Prostate gland (tissue), 2 donors: ENCODE results near the gene CDHR5.

Experiments used
- POLR2AphosphoS5 ChIP-seq: sonication (generic); formaldehyde crosslinking; IDR thresholded peaks from one replicate; pipeline ENCODE4 v1.6.1; 2017; ENCODE audit warnings: antibody characterized with exemption
- TF ChIP-seq, protein P1 (sequence below), 4 experiments: fragments of 200-600 bp in 2 of 4; fragments of 450-650 bp in 2 of 4; sonication (generic) in 2 of 4; IDR thresholded peaks; 1 replicate in 3 of 4; 2 replicates in 1 of 4; pipeline ENCODE4 v1.5.1; 2016 to 2019; ENCODE audit warnings: antibody characterized with exemption in 4 of 4, mild to moderate bottlenecking in 2 of 4, moderate library complexity in 2 of 4

DNA sequence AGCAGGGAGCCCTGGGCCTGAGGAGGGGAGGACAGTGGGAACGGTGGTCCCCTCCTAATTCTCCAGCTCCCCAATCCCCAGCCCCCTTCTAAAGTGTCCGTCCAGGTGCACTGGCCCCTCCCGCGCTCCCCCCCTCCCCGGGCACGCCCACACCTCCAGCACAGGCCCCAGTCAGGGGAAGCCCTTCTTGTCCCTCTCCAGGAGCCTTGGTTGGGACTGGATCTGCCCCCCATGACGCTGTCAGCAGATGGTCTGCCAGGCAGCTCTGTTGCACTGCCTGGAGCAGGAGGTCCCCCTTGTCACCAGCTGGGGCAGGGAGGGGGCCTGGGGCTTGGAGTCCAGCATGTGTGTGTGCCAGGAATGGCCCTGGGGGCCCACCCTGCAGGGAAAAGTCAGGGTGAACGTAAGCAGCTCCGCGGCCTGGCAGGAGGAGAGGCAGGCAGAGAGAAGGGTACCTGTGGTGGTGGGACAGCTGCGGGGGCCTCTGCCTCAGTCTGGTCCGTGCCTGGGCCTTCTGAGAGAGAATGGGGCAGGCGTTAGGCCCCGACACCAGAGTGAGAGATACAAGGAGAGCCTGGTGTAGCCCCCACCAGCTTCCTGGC lies 10.6 kb downstream of the CDHR5 start:
- TF ChIP-seq, protein P1, sequence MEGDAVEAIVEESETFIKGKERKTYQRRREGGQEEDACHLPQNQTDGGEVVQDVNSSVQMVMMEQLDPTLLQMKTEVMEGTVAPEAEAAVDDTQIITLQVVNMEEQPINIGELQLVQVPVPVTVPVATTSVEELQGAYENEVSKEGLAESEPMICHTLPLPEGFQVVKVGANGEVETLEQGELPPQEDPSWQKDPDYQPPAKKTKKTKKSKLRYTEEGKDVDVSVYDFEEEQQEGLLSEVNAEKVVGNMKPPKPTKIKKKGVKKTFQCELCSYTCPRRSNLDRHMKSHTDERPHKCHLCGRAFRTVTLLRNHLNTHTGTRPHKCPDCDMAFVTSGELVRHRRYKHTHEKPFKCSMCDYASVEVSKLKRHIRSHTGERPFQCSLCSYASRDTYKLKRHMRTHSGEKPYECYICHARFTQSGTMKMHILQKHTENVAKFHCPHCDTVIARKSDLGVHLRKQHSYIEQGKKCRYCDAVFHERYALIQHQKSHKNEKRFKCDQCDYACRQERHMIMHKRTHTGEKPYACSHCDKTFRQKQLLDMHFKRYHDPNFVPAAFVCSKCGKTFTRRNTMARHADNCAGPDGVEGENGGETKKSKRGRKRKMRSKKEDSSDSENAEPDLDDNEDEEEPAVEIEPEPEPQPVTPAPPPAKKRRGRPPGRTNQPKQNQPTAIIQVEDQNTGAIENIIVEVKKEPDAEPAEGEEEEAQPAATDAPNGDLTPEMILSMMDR (IDR thresholded peaks at IDR 0.05): no peak
- no peak for TF ChIP-seq POLR2AphosphoS5
